Measurements from ENCODE around the gene ZMYM2.

ZMYM2 gene

DNA sequence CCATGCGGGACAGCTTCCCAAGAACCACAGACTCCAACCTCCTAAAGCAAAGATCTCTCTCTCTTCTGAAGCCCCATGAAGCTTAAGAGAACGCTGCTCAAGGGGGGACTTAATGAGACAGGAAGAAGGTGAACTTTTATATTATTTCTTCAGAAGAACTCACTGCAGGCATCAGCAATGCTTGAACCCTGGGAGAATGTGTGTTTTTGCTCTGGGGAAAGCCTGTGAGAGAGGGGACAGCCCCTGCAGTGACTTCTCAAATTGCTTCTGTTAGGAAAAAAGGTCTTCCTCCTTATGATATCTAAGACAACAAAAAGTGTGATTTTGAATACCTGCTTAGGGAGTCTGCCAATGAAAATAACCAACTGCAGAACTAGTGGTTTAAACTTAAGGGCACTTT is 179.3 kb downstream of the ZMYM2 start:
- no peak for DNase-seq

DNA sequence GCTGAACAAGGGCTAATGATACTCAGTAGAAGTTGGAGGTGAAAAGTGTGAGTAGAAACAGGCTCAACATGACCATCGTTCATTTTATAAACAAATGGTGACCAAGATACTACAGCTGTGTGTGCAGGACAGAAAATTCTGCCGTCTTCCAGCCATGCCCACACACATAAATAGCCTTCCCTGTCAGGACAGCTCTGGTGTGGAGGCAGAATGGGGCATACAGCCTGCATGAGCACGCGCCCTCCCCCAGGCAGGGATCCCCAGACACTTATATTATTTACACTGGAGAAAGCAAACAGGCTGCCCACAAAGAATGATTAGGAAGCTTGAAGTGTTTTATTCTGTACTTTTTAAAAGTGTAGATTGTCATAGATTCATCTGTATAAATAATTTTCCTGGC is 182.0 kb downstream of the ZMYM2 start:
- DNase-seq: no peak

Measured in stimulated activated CD4-positive, alpha-beta T cell treated with anti-CD3 and anti-CD28 coated beads, Interleukin-4, amount 100 ng/mL, for 4 hours (primary cell).